ENCODE measurements around the gene IRF9.
"Not testable (repeated sequence)": the region's sequence is repeated elsewhere in the genome, so short reads cannot be mapped to it uniquely, and the experiment has no call there.

IRF9 gene

GRCh38 chr14:24196071-24197055, 35.3 kb downstream of the IRF9 start:
- ChIA-PET POLR2A (interaction anchor here (0.6 to 2.0 kb wide), 9 partner anchors 10 to 591 kb away, joined by 3 to 14 read pairs (median 5); partner anchors contain the start of genes CHMP4A, DCAF11, NRL and TINF2), CTCF (interaction anchor here (0.6 to 2.7 kb wide), 15 partner anchors 10 to 137 kb away, joined by 3 to 15 read pairs (median 3); partner anchors contain the start of genes CHMP4A, IRF9, MDP1 and RNF31)
- TF ChIP-seq CTCF (IDR thresholded peaks at IDR 0.05; ENCODE audit: control extremely low read depth, extremely low read depth, low read depth, missing control alignments): no peak
- peak; percentile 55 for DNase-seq (ENCODE audit: extremely low spot score)

GRCh38 chr14:24197056-24197450, 36.0 kb downstream of the IRF9 start:
- TF ChIP-seq CTCF (IDR thresholded peaks at IDR 0.05; ENCODE audit: control extremely low read depth, extremely low read depth, low read depth, missing control alignments): no peak
- ChIA-PET POLR2A (interaction anchor here (2.0 kb wide), 1 partner anchor 16 kb away, joined by 14 read pairs; the partner anchor contains the start of gene CHMP4A), CTCF (interaction anchor here (1.0 to 2.2 kb wide), 3 partner anchors 17 to 112 kb away, joined by 3 to 12 read pairs (median 5); partner anchors contain the start of gene CHMP4A)
- DNase-seq (ENCODE audit: extremely low spot score): no peak

DNA sequence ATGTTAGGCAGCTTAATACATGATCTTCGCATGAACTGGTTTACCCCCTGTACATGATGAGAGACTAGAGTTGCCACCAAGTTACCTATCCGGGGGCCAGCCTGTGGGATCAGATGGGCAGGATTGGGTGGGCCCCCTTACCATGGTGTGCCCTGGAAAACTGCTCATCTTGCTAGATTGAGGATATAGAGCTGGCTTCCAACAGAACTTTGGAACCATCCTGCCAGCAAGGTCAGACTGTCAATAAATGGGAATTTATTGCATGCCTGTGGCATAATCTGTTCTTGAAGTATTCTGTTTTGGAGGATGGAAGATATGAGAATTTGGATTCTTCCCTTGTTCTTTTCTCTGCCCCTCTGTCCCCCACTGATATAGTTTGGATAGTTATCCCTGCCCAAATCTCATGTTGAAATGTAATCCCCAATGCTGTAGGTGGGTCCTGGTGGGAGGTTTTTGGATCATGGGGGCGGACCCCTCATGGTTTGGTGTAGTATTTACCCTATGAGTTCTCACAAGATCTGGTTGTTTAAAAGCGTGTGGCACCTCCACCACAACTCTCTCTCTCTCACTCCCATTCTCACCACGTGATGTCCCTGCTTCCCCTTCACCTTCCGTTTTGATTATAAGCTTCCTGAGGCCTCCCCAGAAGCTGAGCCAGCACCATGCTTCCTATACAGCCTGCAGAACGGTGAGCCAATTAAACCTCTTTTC, 37.9 kb downstream of the IRF9 start:
- POLR2A ChIA-PET: no interaction called here
- TF ChIP-seq CTCF (IDR thresholded peaks at IDR 0.05; ENCODE audit: control extremely low read depth, extremely low read depth, low read depth, missing control alignments): no peak
- CTCF ChIA-PET: interaction anchor here (1.2 to 1.3 kb wide), 2 partner anchors 13 to 17 kb away, joined by 3 to 6 read pairs; partner anchors contain the start of gene MDP1
- DNase-seq (ENCODE audit: extremely low spot score): no peak

- POLR2A ChIA-PET; DNase-seq (ENCODE audit: extremely low spot score); CTCF ChIA-PET: not testable (repeated sequence)
These were observed 41.5 kb downstream of the IRF9 start for GRCh38 chr14:24202538-24202937.

- DNase-seq (ENCODE audit: extremely low spot score); POLR2A ChIA-PET: not testable (repeated sequence)
- CTCF ChIA-PET: interaction anchor here (1.6 to 1.8 kb wide), 2 partner anchors 11 to 105 kb away, joined by 4 to 5 read pairs; partner anchors contain the start of gene CIDEB
These were observed 42.3 kb downstream of the IRF9 start for GRCh38 chr14:24203249-24203886.

DNA sequence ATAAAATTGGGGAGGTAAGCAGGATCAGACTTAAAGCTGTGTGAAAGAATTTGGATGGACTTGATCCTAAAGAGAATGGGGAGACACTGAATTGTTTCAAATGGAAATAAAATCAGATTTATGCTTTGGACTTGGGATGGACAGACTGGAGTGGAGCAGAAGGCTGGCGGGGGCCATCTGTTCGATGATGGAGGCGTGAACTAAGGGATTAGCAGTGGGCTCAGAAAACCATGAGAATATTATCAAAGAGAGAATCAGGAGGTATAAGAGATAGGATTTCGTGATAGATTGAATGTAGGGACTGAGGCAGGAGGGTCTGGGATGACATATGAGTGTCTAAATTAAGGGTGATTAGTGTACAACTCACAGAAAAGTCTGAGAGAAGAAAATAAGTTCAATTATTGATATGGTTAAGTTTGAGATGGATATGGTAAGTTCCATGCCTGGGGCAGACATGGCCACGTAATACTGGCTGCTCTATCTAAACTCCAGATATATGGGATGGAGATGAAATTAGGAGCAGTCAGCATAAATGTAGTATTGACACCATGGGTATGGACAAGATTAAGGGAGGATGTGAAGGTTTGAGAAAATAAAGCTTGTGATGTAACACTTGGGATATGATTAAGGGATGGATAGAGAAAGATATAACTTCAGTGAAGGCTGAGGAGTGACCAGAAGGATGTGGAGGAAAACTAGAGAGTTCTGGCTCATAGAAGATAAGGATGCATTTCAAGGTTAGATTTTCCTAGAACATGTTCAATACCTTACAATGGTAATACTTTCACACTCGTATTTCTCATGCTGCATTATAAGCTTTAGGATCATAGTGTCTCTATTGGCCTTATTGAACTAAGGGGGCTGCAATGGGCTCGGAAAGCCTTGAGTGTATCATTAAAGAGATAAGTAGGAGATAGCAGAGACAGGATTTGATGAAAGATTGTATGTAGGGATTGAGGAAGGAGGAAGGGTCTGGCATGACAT, 43.4 kb downstream of the IRF9 start:
- no peak for DNase-seq (ENCODE audit: extremely low spot score)
- no peak for TF ChIP-seq CTCF (IDR thresholded peaks at IDR 0.05; ENCODE audit: control extremely low read depth, extremely low read depth, low read depth, missing control alignments)
- CTCF ChIA-PET: interaction anchor here (1.1 to 1.8 kb wide), 3 partner anchors 10 to 104 kb away, joined by 3 to 5 read pairs (median 4); partner anchors contain the start of gene CIDEB
- POLR2A ChIA-PET: no interaction called here

All from GM10248 (cell line).